ENCODE results near the gene UBTF.

UBTF gene

DNA sequence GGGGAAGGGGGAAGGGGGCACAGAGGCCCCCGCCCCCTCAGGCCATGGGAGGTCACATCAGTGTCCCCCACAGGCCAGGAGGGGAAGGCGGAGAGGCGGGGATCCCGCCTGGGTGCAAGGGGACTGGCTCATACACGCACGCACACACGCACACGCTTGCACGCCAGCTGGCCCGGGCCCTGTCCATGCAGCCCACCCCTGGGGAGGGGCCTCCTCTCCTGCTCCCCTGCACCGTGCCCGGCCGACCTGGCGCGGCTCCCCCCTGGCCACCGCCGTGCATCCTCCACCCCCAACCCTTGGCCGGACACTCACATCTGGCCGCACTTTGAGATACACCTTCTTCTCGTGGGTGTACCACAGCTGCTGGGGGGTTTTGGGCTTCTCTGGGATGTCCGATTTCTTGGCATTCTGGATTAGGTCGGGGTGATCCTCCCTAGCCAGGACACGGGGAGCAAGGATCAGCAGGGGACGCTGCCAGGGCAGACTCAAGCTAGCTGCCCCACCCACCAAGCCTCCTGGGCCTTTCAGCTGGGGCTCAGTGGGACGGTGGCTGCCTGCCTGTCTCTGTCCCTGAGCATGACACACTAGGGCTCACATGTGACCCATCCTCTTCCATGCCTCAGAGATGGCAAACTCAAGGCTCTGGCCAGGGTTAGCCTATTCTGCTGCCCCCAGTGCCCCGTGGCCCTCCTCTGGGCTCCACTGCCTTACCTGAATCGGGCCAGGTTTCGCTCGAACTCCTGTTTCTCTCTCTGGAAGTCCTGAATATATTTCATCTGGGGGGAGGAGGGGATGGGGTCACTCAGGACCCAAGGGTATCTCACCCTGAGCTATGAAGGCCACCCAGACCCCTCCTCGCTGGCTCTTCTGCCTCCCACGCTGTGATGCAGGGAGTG is 6.7 kb downstream of the UBTF start:
- no peak for DNase-seq

GRCh38 chr17:44211281-44212265 is 7.9 kb downstream of the UBTF start:
- no peak for DNase-seq

DNA sequence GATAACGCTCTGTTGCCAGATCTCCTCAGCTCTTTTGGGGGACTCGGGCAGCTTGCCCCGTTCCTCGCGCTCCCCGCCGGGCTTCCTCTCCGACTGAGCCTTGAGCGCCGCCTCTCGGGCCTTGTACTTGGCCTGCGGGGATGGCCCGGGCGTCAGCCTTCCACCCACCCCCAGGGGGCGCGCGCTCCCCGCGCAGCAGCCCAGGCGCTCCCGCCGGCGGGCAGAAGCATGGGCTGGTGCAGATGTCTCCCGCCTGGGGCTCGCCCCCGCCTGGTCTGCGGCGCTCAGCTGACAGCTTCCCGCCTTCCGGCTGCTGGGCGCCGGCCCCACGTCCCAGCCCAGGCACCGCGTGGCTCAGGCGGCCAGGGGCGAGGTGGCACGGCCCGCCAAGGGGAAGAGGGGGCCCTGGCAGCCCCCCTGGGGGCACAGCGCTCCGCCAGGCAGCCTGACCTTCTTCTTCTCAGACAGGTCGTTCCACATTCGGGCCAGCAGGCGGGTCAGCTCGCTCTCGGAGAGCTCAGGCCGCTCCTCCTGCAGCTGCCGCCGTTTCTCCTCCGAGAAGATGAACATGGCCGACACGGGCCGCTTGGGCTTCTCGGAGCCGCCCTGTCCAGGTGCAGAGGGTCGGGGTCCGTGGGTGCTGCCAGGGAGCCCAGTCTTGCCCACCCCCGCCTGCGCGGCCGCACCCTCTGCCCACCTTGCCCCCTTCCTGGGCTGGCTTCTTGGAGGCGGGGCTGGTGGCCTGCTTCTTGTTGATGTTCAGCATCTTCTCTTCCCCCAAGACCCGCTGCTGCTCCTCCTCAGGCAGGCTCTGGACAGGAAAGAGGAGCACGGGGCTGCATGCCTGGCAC is 8.9 kb downstream of the UBTF start:
- peak; percentile 86 for DNase-seq

DNA sequence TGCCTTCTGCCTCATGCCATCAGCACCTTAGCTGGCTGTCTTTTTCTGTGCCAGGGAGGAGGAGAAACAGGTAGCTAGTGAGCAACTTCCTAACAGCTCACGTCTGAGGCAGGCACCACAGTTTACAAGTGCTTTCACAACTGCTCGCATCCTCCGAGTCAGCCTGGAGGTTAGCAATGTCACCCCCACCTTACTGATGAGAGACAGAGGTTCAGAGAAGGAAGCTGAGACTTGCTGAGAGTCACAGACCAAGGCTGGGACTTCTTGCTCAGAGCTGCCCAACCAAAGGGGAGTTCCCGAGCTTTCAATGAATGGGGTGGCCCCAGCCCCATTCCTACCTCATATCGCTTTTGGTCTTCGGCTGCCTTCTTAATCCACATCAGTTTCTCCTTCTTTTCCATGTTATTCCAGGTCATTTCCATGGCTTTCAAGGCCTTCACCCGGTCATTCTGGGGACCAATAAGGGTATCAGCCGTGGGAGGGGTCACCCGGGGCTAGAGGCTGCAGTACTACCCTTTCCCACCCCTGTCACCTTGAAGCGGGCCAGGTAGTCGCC is 9.6 kb downstream of the UBTF start:
- DNase-seq, result no peak

DNA sequence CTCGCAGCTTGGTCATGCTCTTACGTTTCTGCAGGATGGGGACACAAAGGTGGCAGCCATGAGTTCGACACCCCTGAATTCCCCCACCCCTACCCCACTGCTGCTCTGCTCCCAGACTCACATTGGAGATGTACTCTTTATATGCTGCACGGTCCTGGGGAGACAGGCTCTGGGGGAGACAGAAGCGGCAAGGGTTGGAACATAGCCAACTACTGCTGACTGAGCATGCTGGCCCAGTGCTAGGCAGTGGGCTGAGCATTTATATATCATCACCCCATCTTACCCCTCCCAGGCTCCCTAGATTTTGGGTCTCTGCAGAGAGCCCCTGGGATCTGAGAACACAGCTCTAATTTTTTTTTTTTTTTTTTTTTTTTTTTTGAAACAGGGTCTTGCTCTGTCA is 11.7 kb downstream of the UBTF start:
- DNase-seq, result no peak

DNA sequence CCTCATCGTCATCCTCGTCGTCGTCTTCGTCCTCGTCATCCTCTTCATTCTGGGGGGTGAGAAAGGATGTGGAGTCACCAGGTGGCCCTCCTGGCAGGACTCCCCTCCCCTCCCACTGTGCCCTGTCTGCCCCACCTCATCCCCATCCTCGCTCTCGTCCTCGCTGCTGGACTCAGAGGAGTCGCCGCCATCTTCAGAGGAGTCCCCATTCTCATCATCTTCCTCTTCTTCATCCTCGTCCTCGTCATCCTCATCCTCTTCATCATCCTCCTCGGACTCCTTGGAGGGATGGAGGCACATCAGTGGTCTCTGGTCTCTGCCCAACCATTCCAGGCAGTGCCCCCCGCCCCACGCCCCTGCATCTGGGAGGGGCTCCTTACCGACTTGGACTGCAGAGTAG is 12.2 kb downstream of the UBTF start:
- DNase-seq, result no peak

- no peak for DNase-seq
These were observed 12.7 kb downstream of the UBTF start for GRCh38 chr17:44206825-44207155.

- no peak for DNase-seq
These were observed 13.3 kb downstream of the UBTF start for GRCh38 chr17:44205962-44206824.

DNA sequence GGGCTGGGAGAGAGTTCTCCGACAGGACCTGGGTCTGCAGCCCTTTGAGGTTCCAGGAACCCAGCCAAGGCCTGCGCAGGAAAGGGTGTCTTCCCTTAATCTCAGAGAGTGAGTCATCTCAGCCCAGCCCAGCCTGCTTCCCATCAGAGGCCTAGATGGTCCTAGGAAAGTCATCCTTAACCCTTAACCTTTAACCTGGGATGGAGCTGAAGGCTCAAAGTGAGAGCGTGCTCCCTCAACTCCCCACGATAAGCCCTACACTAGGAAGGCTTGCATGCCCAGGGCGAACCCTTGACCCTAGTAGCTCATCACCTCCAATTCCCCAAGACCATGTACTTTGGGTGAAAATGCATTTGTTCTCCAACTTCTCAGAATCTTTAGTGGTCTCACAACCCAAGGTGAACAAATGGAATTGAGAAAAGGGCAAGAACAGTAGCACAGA is 15.0 kb downstream of the UBTF start:
- DNase-seq, result no peak

DNA sequence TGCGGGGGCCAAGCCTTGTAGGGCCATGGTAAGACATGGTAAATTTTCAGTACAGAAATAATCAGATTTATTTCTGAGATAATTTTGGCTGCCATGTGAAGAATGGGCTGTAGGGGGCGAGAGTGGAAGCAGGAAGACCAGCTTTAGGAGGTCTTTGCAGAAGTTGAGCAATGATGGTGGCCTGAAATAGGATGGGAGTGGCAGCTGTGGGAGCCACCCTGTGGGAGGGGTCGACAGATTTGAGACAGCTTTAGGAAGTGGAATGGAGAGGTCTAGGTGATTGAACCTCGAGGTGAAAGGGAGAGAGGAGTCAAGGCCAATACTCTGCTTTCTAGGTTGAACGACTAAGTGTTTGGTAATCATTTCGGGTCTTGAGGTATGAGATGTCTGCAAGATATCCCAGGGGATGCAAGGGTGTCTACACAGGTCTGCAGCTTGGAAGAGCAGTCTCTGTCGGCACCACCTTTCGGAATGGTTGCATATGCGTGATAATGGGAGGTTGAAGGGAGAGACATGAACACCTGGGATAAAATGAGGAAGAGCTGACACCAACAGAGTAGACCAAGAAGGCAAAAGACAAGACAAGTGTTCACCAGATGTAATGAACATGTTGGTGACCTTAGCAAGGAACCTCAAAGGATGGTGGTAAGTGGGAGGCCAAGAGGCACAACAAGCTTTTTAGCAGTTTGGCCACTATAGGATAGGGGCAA is 15.6 kb downstream of the UBTF start:
- DNase-seq, result no peak

GRCh38 chr17:44202756-44203155 is 16.7 kb downstream of the UBTF start:
- DNase-seq, result no peak

DNA sequence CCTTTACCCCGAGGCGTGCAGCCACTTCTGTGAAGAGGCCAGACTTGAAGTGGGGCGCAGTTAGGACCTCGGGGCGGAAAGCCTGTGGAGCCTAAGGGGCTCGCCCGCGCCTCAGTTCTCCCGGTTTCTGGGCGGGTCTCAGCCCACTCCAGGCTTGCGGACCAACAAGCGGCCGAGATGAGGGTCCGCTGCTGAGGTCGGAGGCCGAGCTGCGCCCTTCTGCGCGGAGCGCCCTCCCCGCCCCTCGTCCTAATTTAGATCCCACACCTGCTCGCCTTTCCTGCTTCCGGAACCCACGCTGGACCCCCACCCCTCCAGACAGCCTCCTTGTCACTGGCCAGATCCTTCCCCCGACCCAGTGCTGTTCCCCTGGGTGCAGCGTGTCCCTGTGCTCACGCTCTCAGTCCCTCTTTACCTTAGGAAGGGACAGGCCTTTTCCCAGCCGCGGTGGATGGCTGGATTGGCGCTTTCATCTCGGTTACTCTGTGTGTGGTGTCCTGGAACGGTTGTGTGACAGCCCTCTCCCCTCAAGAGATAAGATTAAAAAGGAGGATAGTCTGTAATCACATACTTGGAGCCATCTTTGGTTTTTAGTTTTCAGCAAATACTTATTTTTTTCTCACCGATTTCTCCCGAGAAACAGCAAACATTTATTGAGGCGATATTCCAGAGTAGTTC is 18.9 kb downstream of the UBTF start:
- DNase-seq, result no peak

GRCh38 chr17:44199553-44200477 is 19.7 kb downstream of the UBTF start, which contains the start of gene ATXN7L3:
ATXN7L3 (minus strand) TSS chr17:44199884; CDS start chr17:44198070, 1,814 bp downstream.
- DNase-seq, result peak; percentile 98

DNA sequence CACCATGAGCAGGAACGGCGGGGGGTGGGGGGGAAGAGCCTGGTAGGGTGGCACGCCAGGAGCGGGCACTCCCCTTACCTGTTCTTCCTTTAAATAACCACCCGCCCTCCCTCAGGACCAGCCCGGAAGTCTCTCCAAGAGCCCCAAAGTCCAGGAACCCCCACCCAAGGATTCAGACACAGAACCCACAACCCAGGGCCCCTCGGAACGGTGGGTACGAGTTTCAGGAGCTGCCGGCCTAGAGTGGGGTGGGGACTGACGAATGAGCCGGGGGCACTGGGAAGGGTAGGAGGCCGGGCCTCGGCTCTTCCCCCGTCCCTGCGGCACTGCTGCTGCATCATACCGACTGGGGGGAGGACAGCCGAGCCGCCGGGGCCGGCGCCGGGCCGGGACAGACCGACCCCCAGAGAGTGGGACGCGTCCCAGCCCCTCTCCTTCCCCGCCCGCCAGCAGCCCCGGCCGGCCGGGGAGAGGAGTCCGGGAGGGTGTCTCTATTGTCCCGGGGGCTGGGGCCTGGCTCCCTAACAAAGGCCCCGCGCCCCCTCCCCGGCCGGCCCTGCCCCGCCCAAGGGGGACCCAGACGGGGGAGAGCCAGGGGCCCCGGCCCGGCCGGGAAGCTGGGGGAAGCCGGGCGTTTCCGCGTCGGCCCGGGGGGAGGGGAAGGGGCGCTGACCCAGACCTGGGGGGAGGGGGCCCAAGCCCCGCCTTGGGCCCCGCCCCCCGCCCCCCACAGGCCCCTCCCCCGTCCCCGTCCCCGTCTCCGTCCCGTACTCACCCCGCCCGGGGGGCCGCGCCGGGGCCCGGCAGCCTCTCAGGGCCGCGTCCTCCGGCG is 20.5 kb downstream of the UBTF start:
- peak; percentile 27 for DNase-seq

DNA sequence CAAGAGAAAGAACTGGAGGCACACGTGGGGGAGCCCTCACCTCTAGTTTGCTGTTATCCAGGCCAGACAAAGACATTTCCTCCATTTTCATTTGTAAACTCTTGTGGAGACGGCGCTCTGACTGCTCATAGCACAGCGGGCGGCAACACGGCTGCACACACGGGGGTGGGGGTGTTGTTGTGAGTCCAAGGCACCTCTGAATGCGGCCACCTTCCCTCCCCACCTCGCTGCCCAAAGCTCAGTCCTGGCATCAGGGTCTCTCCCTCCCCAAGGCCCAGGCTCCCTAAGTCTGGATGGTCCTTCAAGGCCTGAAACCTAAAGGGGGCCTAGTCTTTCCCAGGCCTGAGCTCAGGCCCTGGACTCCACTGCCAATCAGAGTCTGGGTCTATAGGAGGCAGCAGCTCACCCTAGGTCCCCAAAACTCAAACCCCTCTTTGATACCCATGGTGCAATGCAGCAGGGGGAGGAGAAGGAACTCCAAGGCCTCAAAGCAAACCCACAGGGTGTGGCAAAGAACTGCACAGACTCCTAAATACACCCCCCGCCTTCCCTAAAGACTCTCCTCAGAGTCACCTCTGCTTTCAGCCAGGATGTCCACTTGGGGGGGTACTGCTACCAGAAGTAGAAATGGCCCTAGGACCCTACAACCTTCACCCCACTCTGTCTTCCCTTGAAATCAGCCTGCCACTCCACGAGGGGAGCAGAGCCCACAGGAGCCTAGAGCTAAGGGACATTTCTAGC is 21.3 kb downstream of the UBTF start:
- peak; percentile 21 for DNase-seq

- DNase-seq, result no peak
These were observed 22.4 kb downstream of the UBTF start for GRCh38 chr17:44197107-44197506.
